ENCODE results near the gene TCEAL2. TPM values are rescaled to one million over a fixed set of nuclear protein-coding genes. Genes with fewer than 3 reads are reported as not detected.

Gene TCEAL2
- total RNA-seq (2022; extraction: Qiagen RNA extraction; ENCODE audit: low read depth) = not detected in 5 replicates

GRCh38 chrX:102125436-102125835 lies at the start of gene TCEAL2:
Gene TCEAL2 (plus strand): TSS chrX:102125679. CDS start chrX:102126831, 1,152 bp downstream.

GRCh38 chrX:102142274-102142673 lies 16.8 kb downstream of the TCEAL2 start, which contains the start of gene TCEAL6:
Gene TCEAL6 (minus strand): TSS chrX:102142481.

GRCh38 chrX:102155806-102156179 lies 30.3 kb downstream of the TCEAL2 start, which contains the start of gene BEX5:
Gene BEX5 (minus strand): TSS chrX:102155977. CDS start chrX:102154265, 1,712 bp downstream.

Other genes with a start within 250 kb of the TCEAL2 start
- 0.02 to 0.03 TPM (median 0.03 TPM) in 3 of 5 replicates, not detected in the others for gene ZMAT1, start 193.7 kb upstream of the TCEAL2 start, total RNA-seq (2022; extraction: Qiagen RNA extraction; ENCODE audit: low read depth)
- gene TCEAL6, start 16.8 kb downstream of the TCEAL2 start, total RNA-seq (2022; extraction: Qiagen RNA extraction; ENCODE audit: low read depth) = not detected in 5 replicates
- not detected in 5 replicates for gene BEX5, start 30.3 kb downstream of the TCEAL2 start, total RNA-seq (2022; extraction: Qiagen RNA extraction; ENCODE audit: low read depth)
- not detected in 5 replicates for gene TCP11X1, start 89.6 kb downstream of the TCEAL2 start, total RNA-seq (2022; extraction: Qiagen RNA extraction; ENCODE audit: low read depth)
- not detected in 5 replicates for gene NXF2, start 121.5 kb downstream of the TCEAL2 start, total RNA-seq (2022; extraction: Qiagen RNA extraction; ENCODE audit: low read depth)